H9 (cell line): Measurements from ENCODE around the gene TMEM209. TPM values are rescaled to one million over a fixed set of nuclear protein-coding genes. Genes with fewer than 3 reads are reported as not detected.
"Not testable (repeated sequence)": the region's sequence is repeated elsewhere in the genome, so short reads cannot be mapped to it uniquely, and the experiment has no call there.

ENCODE experiments used
- DNase-seq: peaks from one replicate; pipeline ENCODE4 v3.0.0-alpha.2; 2017
- H2AFZ ChIP-seq: one replicate; pipeline ENCODE4 v1.6.1; 2013; ENCODE audit warnings: mild to moderate bottlenecking, low read length, control low read depth, moderate library complexity
- H2AK5ac ChIP-seq: 2 replicates; pipeline ENCODE4 v1.6.1; 2013; ENCODE audit warnings: low read length, control low read depth, mixed read lengths; ENCODE audit not compliant: insufficient read length
- H2BK120ac ChIP-seq: one replicate; pipeline ENCODE4 v1.6.1; 2013; ENCODE audit warnings: low read depth, mild to moderate bottlenecking, low read length, control low read depth, inconsistent platforms; ENCODE audit not compliant: poor library complexity, severe bottlenecking
- H2BK12ac ChIP-seq: 2 replicates; pipeline ENCODE4 v1.6.1; 2013; ENCODE audit warnings: low read length, control low read depth, mixed read lengths, low read depth; ENCODE audit not compliant: insufficient read length
- H2BK15ac ChIP-seq: 2 replicates; pipeline ENCODE4 v1.6.1; 2013; ENCODE audit warnings: low read depth, low read length, control low read depth
- H2BK20ac ChIP-seq: one replicate; pipeline ENCODE4 v1.6.1; 2013; ENCODE audit warnings: low read depth, mild to moderate bottlenecking, low read length, control low read depth, inconsistent platforms; ENCODE audit not compliant: poor library complexity, severe bottlenecking
- H2BK5ac ChIP-seq: 2 replicates; pipeline ENCODE4 v1.6.1; 2013; ENCODE audit warnings: low read length, control low read depth, mixed read lengths; ENCODE audit not compliant: insufficient read length
- H3K14ac ChIP-seq: 2 replicates; pipeline ENCODE4 v1.6.1; 2013; ENCODE audit warnings: low read length, control low read depth; ENCODE audit not compliant: insufficient read depth
- H3K18ac ChIP-seq: 2 replicates; pipeline ENCODE4 v1.6.1; 2013; ENCODE audit warnings: low read depth, mild to moderate bottlenecking, mixed read lengths, low read length, control low read depth; ENCODE audit not compliant: insufficient read length
- H3K23ac ChIP-seq: 2 replicates; pipeline ENCODE4 v1.6.1; 2013; ENCODE audit warnings: low read length, control low read depth, mixed read lengths, low read depth; ENCODE audit not compliant: insufficient read length
- H3K23me2 ChIP-seq: 2 replicates; pipeline ENCODE4 v1.6.1; 2013; ENCODE audit warnings: low read depth, mild to moderate bottlenecking, mixed read lengths, low read length, control low read depth; ENCODE audit not compliant: insufficient read length, poor library complexity, severe bottlenecking
- H3K27ac ChIP-seq: 2 replicates; pipeline ENCODE4 v1.5.1; 2013; ENCODE audit warnings: low read length, control low read depth, mixed read lengths, low read depth; ENCODE audit not compliant: insufficient read length
- H3K27me3 ChIP-seq: 2 replicates; pipeline ENCODE4 v1.6.1; 2013; ENCODE audit warnings: low read length, control low read depth, inconsistent platforms; ENCODE audit not compliant: insufficient read depth
- H3K4ac ChIP-seq: 2 replicates; pipeline ENCODE4 v1.6.1; 2013; ENCODE audit warnings: low read depth, mild to moderate bottlenecking, control low read depth, inconsistent platforms, low read length, moderate library complexity
- H3K4me1 ChIP-seq: 2 replicates; pipeline ENCODE4 v1.6.1; 2013; ENCODE audit warnings: low read length, control low read depth, inconsistent platforms; ENCODE audit not compliant: insufficient read depth
- H3K4me2 ChIP-seq: 2 replicates; pipeline ENCODE4 v1.6.1; 2013; ENCODE audit warnings: low read length, control low read depth, mixed read lengths; ENCODE audit not compliant: insufficient read length, insufficient read depth
- H3K56ac ChIP-seq: 2 replicates; pipeline ENCODE4 v1.6.1; 2013; ENCODE audit warnings: low read depth, mild to moderate bottlenecking, mixed read lengths, low read length, control low read depth; ENCODE audit not compliant: insufficient read length
- H3K79me1 ChIP-seq: 2 replicates; pipeline ENCODE4 v1.6.1; 2013; ENCODE audit warnings: low read depth, mild to moderate bottlenecking, moderate library complexity, low read length, control low read depth, inconsistent platforms; ENCODE audit not compliant: insufficient read depth, poor library complexity, severe bottlenecking
- H3K79me2 ChIP-seq: 2 replicates; pipeline ENCODE4 v1.6.1; 2013; ENCODE audit warnings: low read length, control low read depth, inconsistent platforms; ENCODE audit not compliant: insufficient read depth
- H3K9ac ChIP-seq: 2 replicates; pipeline ENCODE4 v1.6.1; 2013; ENCODE audit warnings: low read length, control low read depth, mixed read lengths; ENCODE audit not compliant: insufficient read length; ENCODE audit errors: extremely low read depth
- H3K9me3 ChIP-seq: one replicate; pipeline ENCODE4 v1.6.1; 2013; ENCODE audit warnings: low read depth, low read length, inconsistent platforms; ENCODE audit not compliant: control insufficient read depth
- H3T11ph ChIP-seq: one replicate; pipeline ENCODE4 v1.6.1; 2013; ENCODE audit warnings: mild to moderate bottlenecking, low read length, control low read depth, inconsistent platforms
- H4K20me1 ChIP-seq: one replicate; pipeline ENCODE4 v1.6.1; 2013; ENCODE audit not compliant: control insufficient read depth, insufficient read length, insufficient read depth
- H4K5ac ChIP-seq: 2 replicates; pipeline ENCODE4 v1.6.1; 2013; ENCODE audit warnings: low read depth, mild to moderate bottlenecking, mixed read lengths, low read length, control low read depth; ENCODE audit not compliant: insufficient read length
- H4K8ac ChIP-seq: replicated peaks from 2 replicates; pipeline ENCODE4 v1.6.1; 2013; ENCODE audit warnings: low read length, control low read depth, mixed read lengths, low read depth; ENCODE audit not compliant: insufficient read length
- H4K91ac ChIP-seq: 2 replicates; pipeline ENCODE4 v1.6.1; 2013; ENCODE audit warnings: low read depth, mild to moderate bottlenecking, moderate library complexity, mixed read lengths, low read length, control low read depth; ENCODE audit not compliant: insufficient read length
- H3K27ac Mint-ChIP-seq, 3 experiments: 2 replicates in 2 of 3; 3 replicates in 1 of 3; pipeline ENCODE4 v1.8.0; 2020 to 2021; ENCODE audit warnings: mixed read lengths in 3 of 3, mild to moderate bottlenecking in 1 of 3, moderate library complexity in 1 of 3
- H3K27me3 Mint-ChIP-seq: 2 replicates; pipeline ENCODE4 v1.8.0; 2021; ENCODE audit warnings: low read depth, mild to moderate bottlenecking, moderate library complexity, mixed read lengths
- H3K36me3 Mint-ChIP-seq, 3 experiments: 2 replicates in 2 of 3; 3 replicates in 1 of 3; pipeline ENCODE4 v1.8.0; 2020 to 2021; ENCODE audit warnings: low read depth in 3 of 3, mixed read lengths in 3 of 3; ENCODE audit not compliant: insufficient read depth in 1 of 3
- H3K4me1 Mint-ChIP-seq, 2 experiments: 2 replicates each; pipeline ENCODE4 v1.8.0; 2020; ENCODE audit warnings: mixed read lengths in 2 of 2
- H3K4me3 Mint-ChIP-seq, 2 experiments: 2 replicates in 1 of 2; 3 replicates in 1 of 2; pipeline ENCODE4 v1.8.0; 2020 to 2021; ENCODE audit warnings: mild to moderate bottlenecking in 2 of 2, mixed read lengths in 2 of 2, moderate library complexity in 1 of 2
- H3K9me3 Mint-ChIP-seq, 2 experiments: 2 replicates in 1 of 2; 3 replicates in 1 of 2; pipeline ENCODE4 v1.8.0; 2020; ENCODE audit warnings: mild to moderate bottlenecking in 2 of 2, mixed read lengths in 2 of 2, moderate library complexity in 1 of 2
- WGBS: extraction: QIAGEN DNeasy Blood & Tissue Kit; methylation state at CpG from one replicate; pipeline ENCODE4 v1.1.7; 2013; ENCODE audit warnings: missing lambda C conversion rate, low lambda C conversion rate, mixed read lengths; ENCODE audit not compliant: insufficient read length; ENCODE audit errors: extremely low coverage; 5-methylcytosine and 5-hydroxymethylcytosine counted together
- total RNA-seq: library from RNA; stranded (reverse); gene quantifications from 2 replicates; pipeline ENCODE4 v1.2.1, GENCODE V29; 2021

TMEM209 gene
- total RNA-seq, 1 experiment from 2014 or later, result 30.8 TPM

DNA sequence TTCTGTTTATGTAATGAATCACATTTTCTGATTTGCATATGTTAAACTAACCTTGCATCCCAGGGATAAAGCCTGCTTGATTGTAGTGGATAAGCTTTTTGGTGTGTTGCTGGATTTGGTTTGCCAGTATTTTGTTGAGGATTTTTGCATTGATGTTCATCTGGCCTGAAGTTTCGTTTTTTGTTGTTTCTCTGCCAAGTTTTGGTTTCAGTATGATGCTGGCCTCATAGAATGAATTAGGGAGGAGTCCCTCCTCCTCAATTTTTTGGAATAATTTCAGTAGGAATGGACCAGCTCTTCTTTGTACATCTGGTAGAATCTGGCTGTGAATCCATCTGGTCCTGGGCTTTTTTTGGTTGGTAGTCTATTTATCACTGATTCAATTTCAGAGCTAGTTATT is 38.3 kb upstream of the TMEM209 start:
- not testable (repeated sequence) for H2BK120ac ChIP-seq, H4K20me1 ChIP-seq, H4K91ac ChIP-seq, H3K9ac ChIP-seq, H3K36me3 Mint-ChIP-seq, H3K23me2 ChIP-seq, H3K9me3 ChIP-seq, H3K23ac ChIP-seq, H3K27me3 ChIP-seq, H3K4ac ChIP-seq, H4K8ac ChIP-seq, H3K79me1 ChIP-seq, H2BK5ac ChIP-seq, H3K4me3 Mint-ChIP-seq, H4K5ac ChIP-seq, H2BK15ac ChIP-seq, H3K9me3 Mint-ChIP-seq, H3K56ac ChIP-seq, H2BK12ac ChIP-seq, DNase-seq, H2BK20ac ChIP-seq, H3K27ac Mint-ChIP-seq, H3K14ac ChIP-seq, H3K79me2 ChIP-seq, H2AFZ ChIP-seq, H2AK5ac ChIP-seq, H3K4me2 ChIP-seq, H3K4me1 ChIP-seq, H3K27me3 Mint-ChIP-seq, H3K18ac ChIP-seq, H3K27ac ChIP-seq, H3K4me1 Mint-ChIP-seq, H3T11ph ChIP-seq
- no CpG with 5 or more reads among the region's 1 CpG for WGBS
